Measurements from ENCODE around the gene ARMH1. TPM values are rescaled to one million over a fixed set of nuclear protein-coding genes. Genes with fewer than 3 reads are reported as not detected.

ARMH1 gene
- polyA plus RNA-seq, 4 donors: 3.2 to 8.2 (median 5.8) TPM

DNA sequence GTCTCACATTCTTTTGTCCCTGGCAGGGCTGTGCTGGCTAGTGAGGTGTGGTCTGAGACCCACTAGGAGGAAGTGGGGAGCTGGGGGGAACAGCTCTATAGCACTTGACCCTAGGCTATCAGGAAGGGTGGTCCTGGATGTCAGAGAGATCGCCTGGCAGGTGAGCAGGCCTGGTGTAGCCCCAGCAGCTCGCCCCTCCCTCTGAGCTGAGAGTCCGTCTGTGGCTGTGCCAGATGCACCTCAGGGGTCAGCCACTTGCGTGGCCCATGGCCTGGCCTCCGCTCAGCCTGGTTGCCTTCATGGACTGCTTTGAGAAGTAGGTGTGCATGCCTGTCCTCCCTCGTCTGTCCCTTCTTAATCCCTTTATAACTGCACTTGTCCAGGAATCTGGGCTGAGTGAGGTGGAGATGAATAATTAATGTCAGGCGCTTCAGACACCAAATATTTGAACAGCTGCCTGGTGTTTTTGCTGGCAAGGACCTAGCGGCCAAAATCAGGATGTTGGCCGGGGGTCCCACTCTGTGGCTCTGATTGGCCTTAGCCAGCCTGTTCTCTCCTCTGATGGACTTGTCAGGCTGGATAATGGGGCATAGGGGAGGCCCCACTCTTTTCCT lies 30.7 kb upstream of the ARMH1 start:
- DNase-seq (ENCODE audit: low read depth in 4 of 4, low spot score in 3 of 4): no peak

DNA sequence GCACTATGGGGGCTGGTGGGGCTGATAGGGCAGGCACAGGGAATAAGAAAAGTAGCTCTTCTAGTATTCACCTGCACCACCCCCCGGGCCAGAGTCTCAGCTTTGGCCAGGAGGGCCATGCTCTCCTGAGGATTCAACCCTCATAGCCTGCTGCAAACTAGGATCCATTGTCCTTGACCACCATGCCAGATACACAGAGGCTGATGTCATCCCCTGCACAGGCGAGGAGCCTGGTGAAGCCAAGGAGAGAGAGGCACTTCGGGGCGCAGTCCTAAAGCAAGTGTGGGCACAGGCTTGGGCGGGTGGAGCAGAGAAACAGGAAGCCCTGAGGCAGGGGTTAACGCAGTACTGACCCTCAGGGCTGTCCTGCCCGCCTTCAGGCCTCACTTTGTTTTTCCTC lies 29.7 kb upstream of the ARMH1 start:
- no peak for DNase-seq (ENCODE audit: low read depth in 4 of 4, low spot score in 3 of 4)

DNA sequence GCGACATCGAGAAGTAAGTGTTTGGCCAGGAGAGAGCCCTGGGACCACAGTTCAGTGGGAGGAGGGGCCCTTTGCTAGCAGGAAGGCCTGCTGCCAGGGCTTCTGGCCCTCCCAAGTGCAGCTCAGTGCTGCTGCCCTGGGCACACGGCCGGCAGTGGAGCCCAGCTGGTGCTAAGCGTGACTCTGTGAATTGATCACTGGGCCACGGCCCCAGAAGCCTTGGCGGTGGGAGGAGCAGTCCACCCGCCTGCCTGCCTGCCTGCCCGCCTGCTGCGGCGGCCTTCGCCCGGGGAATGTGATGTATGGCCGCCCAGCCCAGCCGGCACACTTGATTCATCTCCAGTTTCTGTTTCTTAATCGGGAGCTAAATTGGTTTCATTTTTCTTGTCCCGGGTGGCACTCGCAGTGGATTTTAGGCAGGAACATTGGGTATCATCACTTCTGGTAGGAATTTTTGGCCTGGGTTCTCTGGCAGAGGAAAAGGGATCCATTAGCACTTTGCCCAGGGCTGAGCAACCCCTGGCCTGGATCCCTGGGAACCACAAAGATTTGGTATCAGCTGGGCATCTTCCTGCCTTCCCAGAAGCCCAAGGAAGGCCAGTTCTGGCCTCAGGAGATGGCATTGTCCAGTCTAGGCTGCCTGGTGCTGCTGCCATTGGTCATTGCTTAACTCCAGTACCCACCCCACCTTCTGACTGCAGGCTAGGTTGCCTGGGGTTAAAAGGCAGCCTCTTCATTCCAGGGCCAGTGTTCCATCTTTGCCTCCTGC lies 28.9 kb upstream of the ARMH1 start:
- no peak for DNase-seq (ENCODE audit: low read depth in 4 of 4, low spot score in 3 of 4)

DNA sequence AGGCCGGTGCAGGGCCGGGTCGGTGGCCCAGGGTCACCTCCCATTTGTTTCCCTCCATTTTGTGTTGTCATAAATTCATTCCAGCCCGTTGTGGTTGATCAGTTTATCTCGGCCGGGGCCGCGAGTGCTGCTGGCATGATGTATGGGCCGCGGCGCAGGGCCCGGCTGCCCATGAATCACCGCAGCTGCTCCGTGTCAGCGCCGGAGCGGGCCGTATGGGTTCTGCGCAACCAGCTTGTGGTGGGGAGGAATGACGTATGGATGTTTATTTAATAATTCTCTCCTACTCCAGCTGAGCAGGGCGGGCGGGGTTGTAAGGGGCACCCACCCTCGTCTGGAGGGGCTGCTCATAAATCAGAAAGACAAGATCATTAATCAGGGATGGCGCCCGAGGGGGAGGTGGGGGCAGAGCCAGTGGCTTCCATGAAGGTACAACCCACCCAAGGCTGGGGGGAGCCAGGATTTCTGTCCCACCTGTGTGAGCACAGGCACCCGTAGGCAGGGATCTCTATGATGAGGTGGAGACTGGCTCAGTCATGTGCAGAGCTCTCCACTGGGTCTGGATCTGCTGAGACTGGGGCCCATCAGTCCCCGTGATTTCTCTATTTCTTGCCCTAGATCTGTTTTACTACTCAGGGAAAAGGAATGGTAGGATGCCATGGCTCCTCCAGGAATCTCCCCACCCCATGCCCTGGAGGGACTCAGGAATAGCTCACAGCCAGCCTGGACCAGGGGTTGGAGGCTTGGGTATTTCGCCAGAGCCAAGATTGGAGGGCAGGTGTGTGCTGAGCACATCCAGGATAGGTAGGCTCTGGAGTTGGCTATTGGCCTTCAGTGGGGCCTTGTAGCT lies 28.0 kb upstream of the ARMH1 start:
- no peak for DNase-seq (ENCODE audit: low read depth in 4 of 4, low spot score in 3 of 4)

DNA sequence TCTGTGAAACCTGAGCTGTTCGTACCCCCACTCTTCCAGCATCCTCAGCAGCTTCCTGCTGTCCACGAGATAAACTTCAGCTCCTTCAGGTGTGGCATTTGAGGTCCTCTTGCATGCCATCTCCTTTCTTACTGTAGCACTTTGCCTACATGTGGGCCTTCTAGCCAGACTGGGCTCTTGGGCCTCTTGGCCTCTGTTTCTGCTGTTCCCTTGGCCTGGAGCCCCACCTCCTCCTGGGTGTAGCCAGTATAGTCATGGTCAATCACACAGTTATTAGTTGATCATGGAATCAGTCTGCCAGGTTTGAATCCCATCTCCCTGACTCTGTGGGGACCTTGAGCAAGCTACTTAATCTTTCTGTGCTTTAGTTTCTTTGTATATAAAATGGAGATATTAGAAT lies 26.6 kb upstream of the ARMH1 start:
- DNase-seq (ENCODE audit: low read depth in 4 of 4, low spot score in 3 of 4): no peak

DNA sequence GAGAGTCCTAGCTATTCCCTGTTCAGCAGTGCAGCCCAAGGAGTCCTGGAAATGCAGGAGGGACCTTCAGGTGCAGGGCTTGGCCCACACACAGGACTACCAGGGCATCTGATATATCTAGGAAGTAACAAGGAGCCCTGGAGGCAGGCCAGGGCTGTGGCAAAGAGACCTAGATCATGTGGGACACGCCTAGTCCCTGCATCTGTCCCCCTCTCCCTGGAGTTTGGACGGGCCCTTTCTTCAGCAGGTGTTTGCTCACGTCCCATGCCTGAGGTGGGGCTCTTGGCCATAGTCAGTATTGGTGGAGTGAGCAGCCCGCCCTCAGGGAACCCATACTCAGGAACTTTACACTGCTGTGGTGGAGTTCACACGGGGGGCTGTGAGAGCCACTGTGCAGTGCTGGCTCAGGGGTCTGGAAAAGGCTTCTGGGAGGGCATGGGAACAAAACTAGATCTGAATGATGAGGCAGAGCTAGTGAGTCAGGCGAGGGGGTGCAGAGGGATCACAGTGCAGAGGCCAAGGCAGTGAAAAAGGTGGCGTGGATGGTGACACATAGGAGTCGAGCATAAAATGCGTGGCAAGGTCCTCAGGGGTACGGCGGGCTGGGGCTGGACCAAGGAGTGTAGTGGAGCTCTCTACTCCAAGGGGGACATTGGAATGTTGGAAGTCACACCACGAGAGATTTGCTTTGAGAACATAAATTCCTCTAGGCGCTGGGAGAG lies 25.8 kb upstream of the ARMH1 start:
- no peak for DNase-seq (ENCODE audit: low read depth in 4 of 4, low spot score in 3 of 4)

DNA sequence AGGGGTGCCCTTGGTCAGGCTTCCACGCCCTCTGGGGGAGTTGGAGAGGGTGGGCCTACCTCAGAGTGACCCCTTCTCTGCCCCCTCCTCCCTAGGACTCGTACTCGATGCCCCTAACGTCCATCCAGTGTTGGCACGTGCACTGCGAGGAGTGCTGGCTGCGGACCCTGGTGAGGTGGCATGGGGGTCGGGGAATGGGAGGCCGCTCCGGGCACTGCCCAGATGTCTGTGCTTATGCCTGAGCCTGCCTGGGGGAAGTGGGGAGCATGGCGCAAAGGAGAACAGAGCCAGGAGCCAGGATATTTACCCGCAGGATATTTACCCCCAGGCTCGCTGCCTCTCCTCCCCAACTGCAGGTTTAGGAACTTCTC lies 24.7 kb upstream of the ARMH1 start:
- DNase-seq (ENCODE audit: low read depth in 4 of 4, low spot score in 3 of 4): no peak

DNA sequence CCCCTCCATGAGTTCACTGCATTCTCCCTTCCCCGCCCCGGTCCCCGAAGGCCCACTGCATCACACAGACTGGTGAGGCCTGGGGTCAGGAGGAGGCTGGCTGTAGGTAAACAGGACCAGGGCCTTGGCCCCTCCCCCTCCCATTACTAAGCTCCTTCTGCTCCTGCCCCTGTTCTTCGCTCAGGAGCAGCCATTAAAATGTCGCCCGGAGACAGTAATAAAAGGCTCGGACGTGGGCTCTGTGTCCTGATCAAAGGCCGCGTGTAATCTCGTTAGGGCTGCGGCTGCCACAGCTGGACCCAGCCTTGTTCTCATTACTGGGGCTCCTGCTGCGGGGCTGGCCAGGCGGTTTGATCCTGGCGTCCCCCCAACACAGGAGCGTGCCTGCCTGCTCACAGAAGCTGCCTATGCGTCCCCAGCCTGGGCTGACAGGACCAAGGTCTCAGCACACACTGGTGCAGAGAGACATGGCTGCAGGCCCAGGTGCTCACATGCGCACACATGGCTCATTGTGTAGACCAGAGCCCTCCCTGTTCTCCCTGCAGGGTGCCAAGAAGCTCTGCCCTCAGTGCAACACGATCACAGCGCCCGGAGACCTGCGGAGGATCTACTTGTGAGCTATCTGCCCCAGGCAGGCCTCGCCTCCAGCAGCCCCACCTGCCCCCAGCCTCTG lies 24.2 kb upstream of the ARMH1 start:
- no peak for DNase-seq (ENCODE audit: low read depth in 4 of 4, low spot score in 3 of 4)

DNA sequence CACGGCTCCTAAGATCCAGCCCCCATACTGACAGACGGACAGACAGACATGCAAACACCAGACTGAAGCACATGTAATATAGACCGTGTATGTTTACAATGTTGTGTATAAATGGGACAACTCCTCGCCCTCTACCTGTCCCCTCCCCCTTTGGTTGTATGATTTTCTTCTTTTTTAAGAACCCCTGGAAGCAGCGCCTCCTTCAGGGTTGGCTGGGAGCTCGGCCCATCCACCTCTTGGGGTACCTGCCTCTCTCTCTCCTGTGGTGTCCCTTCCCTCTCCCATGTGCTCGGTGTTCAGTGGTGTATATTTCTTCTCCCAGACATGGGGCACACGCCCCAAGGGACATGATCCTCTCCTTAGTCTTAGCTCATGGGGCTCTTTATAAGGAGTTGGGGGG lies 23.4 kb upstream of the ARMH1 start:
- DNase-seq (ENCODE audit: low read depth in 4 of 4, low spot score in 3 of 4): no peak

DNA sequence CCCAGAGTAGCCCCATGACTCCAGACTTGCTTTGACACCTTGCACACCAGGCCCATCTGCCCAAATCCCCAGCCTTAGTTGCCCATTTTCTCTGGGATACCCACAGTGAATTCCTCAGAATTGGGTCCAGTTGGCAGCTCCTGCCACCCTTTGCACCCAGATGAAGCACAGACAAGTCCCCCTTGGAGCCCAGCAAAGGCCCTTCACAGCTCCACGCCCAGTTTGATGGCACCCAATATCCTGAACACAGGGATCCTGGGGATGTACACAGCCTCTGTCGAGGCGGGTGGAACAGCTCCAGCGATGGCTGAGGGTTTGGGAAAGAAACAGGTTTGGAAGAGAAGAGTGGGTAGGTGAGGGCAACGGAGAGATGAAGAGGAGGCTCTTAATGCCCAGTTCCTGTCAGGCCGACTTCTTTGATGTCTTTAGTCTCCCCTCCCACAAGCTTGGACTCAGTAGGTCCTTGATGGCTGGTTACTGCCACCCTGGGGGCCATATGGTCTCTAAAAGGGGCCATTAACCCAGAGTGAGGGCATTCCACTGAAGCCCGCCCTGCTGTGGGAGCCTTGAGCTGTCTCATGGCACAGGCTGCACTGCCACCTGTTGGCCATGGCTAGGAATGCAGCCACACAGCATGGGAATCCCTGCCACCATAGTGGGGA lies 21.9 kb upstream of the ARMH1 start:
- peak in 2 of 4 donors; percentile 58 for DNase-seq (ENCODE audit: low read depth in 4 of 4, low spot score in 3 of 4)

DNA sequence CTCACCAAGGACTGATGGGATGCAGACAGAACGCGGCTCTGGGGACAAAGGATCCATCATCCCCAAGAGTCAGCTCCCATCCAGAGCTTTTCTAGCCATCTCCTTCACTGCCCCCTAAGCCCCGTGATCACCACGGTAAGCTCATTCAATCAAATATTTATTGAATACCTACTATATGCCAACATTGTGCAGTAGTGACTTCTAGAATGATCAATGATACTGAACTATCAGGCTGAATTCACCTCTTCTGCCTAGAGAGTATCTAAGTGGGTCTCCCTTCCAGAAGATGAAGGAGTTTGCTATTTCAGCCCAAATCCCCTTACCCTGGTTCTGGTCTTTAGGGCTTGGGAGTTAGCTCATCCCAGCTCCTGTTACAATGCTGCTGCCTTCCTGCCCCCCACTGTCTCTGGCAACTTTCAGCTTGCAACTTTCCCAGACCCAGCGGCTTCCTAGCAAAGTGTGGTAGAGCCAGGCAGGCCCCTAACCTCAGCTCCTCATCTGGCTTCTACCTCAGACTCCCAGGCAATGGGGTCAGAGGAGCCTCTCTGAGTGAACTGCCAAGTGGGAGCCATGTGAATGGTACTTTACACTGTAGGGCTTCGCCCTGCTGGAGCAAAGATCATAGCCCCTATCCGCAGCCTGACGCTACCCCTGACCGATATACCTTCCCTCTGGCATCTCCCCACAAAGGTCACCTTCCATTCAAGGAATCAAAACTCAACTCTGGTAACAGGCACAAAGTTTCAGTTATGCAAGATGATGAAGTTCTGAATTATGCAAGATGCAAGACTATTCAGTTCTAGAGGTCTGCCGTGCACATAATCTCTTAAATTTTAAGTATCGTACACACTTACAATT lies 21.2 kb upstream of the ARMH1 start:
- DNase-seq (ENCODE audit: low read depth in 4 of 4, low spot score in 3 of 4): no peak

DNA sequence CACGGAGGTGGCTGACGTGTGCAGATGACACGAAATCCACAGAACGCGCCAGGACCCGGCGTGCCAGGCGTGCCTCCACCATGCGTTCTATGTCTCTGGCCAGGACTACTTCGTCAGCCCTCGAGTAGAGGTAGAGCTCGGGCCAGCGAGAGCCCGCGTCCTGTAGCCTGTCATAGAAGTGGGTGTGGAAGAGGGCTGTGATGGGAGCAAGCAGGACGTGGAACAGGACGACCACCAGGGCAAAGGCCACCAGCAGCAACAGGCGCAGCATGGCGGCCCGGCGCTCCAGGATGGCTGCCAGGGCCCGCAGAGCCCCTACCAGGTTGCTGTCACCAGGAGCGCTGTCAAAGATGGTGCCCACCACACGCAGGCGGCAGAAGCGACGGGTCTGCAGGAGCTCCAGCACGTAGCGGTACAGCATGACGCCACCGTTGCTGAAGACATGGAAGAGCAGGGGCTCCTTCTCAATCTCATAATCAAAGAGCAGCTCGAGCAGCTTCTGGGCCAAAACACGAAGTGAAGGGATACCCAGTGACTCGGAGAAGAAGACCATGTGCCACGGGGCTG lies 19.8 kb upstream of the ARMH1 start:
- DNase-seq (ENCODE audit: low read depth in 4 of 4, low spot score in 3 of 4): no peak

DNA sequence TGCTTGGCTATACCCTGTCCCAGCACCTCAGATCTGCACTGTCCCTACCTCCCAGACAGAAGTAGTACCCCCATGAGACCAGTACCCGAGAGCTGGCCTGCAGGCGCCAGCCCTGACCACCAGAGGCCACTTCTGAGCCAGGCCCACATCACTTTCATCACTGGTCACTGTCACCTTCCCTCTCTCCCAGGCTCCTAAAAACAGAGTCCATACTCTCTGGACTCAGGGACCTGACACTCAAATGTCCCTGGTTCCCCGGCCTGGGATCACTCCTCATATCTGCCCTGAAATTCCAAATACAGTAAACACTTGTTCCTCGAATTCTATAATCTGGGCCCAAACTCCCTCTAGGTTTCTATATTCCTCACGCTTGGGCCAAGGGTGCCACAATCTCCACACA lies 18.9 kb upstream of the ARMH1 start:
- no peak for DNase-seq (ENCODE audit: low read depth in 4 of 4, low spot score in 3 of 4)

DNA sequence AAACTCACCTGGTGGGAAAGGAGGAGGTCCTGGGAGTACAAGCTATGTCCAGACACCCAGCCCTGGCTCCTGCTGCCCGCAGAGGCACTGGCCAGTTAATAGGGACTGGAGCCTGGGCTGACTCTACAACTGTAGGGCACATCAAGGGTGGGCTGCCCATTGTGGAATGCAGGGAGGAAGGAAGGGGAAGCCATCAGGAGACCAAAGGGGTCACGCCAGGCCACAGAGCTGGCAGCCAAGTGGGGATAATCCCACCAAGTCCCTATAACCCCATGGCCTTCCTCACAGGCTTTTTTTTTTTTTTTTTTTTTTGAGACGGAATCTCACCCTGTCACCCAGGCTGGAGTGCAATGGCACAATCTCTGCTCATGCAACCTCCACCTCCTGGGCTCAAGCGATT lies 14.9 kb upstream of the ARMH1 start:
- no peak for DNase-seq (ENCODE audit: low read depth in 4 of 4, low spot score in 3 of 4)

DNA sequence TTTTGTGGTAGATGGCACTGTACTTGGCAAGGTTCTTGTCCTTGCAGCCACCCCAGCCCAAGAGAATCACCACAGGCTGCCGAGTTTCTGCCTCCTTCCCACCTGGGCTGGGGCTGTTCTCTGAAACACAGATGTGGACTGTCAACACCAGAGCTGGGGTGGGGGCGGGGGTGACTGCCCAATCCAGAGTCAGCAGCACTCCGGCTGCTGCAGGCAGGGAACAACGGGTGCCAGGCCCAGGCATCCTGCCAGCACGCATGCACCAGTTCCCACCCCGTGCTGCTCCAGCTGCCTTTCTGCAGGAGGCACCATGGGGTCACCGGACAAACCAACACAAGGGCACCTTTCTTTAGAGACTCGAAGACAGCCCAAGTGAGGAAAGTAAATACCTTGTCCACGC lies 14.3 kb upstream of the ARMH1 start:
- DNase-seq (ENCODE audit: low read depth in 4 of 4, low spot score in 3 of 4): no peak

DNA sequence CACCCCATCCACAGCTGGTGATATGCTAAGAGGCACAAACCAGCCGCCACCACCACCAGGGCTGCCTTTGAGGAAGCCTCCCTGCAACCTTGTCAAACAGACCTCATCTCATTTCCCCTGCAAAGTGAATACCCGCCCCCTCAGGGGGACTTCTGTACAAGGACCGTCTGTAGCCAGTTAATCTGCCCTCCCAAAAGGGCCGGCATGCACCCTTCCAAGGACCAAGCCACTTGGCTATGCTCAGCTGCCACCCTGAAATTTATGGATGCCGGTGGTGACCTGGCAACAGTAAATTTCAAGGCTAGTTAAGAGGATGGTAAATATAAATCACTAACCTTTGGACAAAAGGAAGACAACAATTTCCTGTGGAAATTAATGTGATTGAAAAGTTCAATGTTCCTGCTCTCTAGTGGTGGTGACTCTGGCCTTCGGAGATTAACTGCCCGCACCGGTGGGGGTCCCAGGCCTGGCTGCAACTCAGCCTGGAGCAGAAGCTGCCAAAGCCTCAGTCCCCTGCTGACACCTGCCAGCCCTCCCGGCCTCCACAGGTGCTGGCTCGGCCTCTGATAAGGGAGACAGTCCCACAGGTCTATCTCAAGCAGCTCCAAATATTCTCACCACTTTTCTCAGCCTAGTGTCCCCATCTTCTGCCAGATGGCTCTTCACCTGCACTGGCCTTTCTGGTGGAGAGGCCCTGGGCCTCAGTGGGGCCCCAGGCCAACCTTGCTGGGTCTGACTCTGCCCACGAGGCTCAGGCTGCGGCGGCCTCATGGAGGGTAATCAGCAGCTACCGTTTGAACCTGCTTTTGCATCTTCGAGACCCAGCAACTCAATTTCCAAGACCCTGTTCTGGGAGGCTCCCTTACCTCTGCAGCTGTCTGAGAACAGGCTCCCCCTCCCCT lies 12.5 kb upstream of the ARMH1 start:
- no peak for DNase-seq (ENCODE audit: low read depth in 4 of 4, low spot score in 3 of 4)

DNA sequence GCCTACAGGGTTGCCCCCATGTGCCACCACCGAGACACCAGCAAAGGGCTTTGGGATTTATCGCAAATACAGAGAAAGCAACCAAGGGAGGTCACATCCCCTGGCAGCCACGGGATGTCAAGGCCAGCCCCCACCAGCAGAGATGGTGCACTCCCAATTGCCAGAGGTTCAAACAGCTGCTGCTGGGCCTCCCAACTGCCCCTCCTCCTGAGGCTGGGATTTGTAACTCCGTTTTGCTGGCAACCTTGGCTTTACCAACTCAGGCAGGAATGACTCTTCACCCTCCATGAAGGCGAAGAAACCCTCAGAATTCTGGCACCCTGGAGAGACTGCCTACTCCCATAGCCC lies 11.9 kb upstream of the ARMH1 start:
- no peak for DNase-seq (ENCODE audit: low read depth in 4 of 4, low spot score in 3 of 4)

DNA sequence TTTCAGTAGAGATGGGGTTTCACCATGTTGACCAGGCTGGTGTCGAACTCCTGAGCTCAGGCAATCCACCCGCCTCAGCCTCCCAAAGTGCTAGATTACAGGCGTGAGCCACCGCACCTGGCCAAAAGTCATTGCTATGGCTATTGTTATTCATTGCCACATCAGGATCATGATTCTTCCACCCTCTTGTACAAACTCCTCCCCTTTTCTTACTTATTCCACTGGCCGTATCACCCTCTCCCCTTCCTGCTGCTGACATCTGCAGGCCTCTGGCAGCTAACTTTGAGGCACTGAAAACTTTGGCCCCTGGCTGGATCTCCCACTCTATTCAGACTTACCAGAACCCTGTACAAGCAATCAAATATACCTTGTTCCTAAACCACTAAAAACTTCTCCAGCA lies 11.1 kb upstream of the ARMH1 start:
- DNase-seq (ENCODE audit: low read depth in 4 of 4, low spot score in 3 of 4): no peak
